Motor neuron (in vitro differentiated cells): ENCODE measurements around the gene CCDC184. TPM values are rescaled to one million over a fixed set of nuclear protein-coding genes. Genes with fewer than 3 reads are reported as not detected.
"Not testable (repeated sequence)": the region's sequence is repeated elsewhere in the genome, so short reads cannot be mapped to it uniquely, and the experiment has no call there.

Experiments used
- ATAC-seq, 8 experiments: fragments of 200-7000 bp; cut with Tn5 transposase; replicated peaks in 6 of 8; 2 replicates each; pipeline ENCODE4 v1.8.0; 2021; ENCODE audit warnings: mild to moderate bottlenecking in 8 of 8, moderate library complexity in 8 of 8
- H3K27ac ChIP-seq, 2 donors: fragments of 250-450 bp; sonication (Bioruptor Pico); 2 replicates each; pipeline ENCODE4 v1.9.0; 2021; ENCODE audit warnings: antibody characterized with exemption in 2 of 2, mild to moderate bottlenecking in 2 of 2, moderate library complexity in 1 of 2
- H3K4me1 ChIP-seq, 2 donors: fragments of 250-450 bp; sonication (Bioruptor Pico); replicated peaks in 1 of 2; 2 replicates each; pipeline ENCODE4 v1.6.1; 2021; ENCODE audit warnings: antibody characterized with exemption in 2 of 2, mild to moderate bottlenecking in 2 of 2, moderate library complexity in 1 of 2
- H3K4me3 ChIP-seq, 5 donors: fragments of 250-450 bp; sonication (Bioruptor Pico); 2 replicates each; pipeline ENCODE4 v1.9.0; 2021; ENCODE audit warnings: antibody characterized with exemption in 5 of 5, mild to moderate bottlenecking in 5 of 5, moderate library complexity in 4 of 5
- WGBS, 10 experiments: fragments of 450-650 bp; shearing (Covaris generic); methylation state at CpG; one replicate each; pipeline ENCODE4 v1.0.0; 2022; 5-methylcytosine and 5-hydroxymethylcytosine counted together
- in situ Hi-C, 9 experiments: fragments of 400-800 bp; cut with MboI; loops; one replicate each; pipeline ENCODE4 v1.15.0; 2021; ENCODE audit warnings: low sequenced_read_pairs in 9 of 9, low pct_unique_long_range_greater_than_20kb in 2 of 9; ENCODE audit not compliant: unreplicated experiment in 9 of 9
- total RNA-seq, 8 experiments: library from RNA; unstranded; fragments of 300-600 nt; gene quantifications; 2 replicates each; pipeline versions ENCODE4 v1.2.3 to v1.2.4, GENCODE V29; 2022

Gene CCDC184
- total RNA-seq, 8 experiments from 2014 or later: 2.0 to 46.3 (median 29.3) TPM

- H3K4me3 ChIP-seq, ATAC-seq, in situ Hi-C loops, H3K27ac ChIP-seq, H3K4me1 ChIP-seq: not testable (repeated sequence)
- WGBS, 10 experiments: 20 to 100% (median 67%) methylated on average over 1 to 3 of the region's 3 CpGs; no CpG with 5 or more reads in 1 of the 10 experiments
Observed at GRCh38 chr12:48224533-48224932, 41.1 kb downstream of the CCDC184 start.

GRCh38 chr12:48231169-48231958, 47.9 kb downstream of the CCDC184 start:
- H3K27ac ChIP-seq, H3K4me3 ChIP-seq, in situ Hi-C loops, H3K4me1 ChIP-seq, ATAC-seq: not testable (repeated sequence)
- WGBS, 10 experiments: 24 to 100% (median 89%) methylated on average over 1 to 2 of the region's 2 CpGs

Other genes starting within 250 kb of the CCDC184 start
- gene TMEM106C, start 220.0 kb upstream of the CCDC184 start, total RNA-seq: 10 to 100 TPM; 26.7 to 79.3 (median 43.5) TPM
- 1 to 10 TPM in 7 of 8 experiments, under 1 TPM in 1; 0.78 to 6.6 (median 1.9) TPM for gene COL2A1, start 179.2 kb upstream of the CCDC184 start, total RNA-seq
- gene SENP1, start 77.6 kb upstream of the CCDC184 start, total RNA-seq: 10 to 100 TPM in 7 of 8 experiments, 1 to 10 TPM in 1; 9.5 to 28.8 (median 19.2) TPM
- 100 to 1,000 TPM in 3 of 8 experiments, 10 to 100 TPM in 5; 66.7 to 146 (median 81.6) TPM for gene PFKM, start 64.3 kb upstream of the CCDC184 start, total RNA-seq
- 10 to 100 TPM; 17.0 to 30.4 (median 27.8) TPM for gene ASB8, start 26.1 kb upstream of the CCDC184 start, total RNA-seq
- 1 to 10 TPM in 2 of 8 experiments, under 1 TPM in 6; 0.33 to 1.5 (median 0.73) TPM for gene OR10AD1, start 19.6 kb downstream of the CCDC184 start, total RNA-seq
- gene ZNF641, start 167.3 kb downstream of the CCDC184 start, total RNA-seq: 10 to 100 TPM in 6 of 8 experiments, 1 to 10 TPM in 2; 2.4 to 24.2 (median 16.2) TPM